Mucosa of rectum (tissue), 2 donors: ENCODE results near the gene ERGIC2.
A peak's percentile ranks its signal among the peaks of the same experiment; 100 is the strongest.

Experiments
- H3K27ac ChIP-seq, 2 donors: one replicate each; pipeline ENCODE4 v1.7.0; 2013; ENCODE audit warnings: inconsistent platforms in 2 of 2, low read depth in 2 of 2, low read length in 2 of 2
- H3K27me3 ChIP-seq, 2 donors: one replicate each; pipeline ENCODE4 v1.7.0; 2013; ENCODE audit warnings: low read length in 2 of 2; ENCODE audit not compliant: control insufficient read depth in 2 of 2, insufficient read depth in 2 of 2
- H3K36me3 ChIP-seq, 2 donors: one replicate each; pipeline ENCODE4 v1.7.0; 2013; ENCODE audit warnings: low read length in 2 of 2; ENCODE audit not compliant: control insufficient read depth in 2 of 2, insufficient read depth in 2 of 2
- H3K4me1 ChIP-seq, 2 donors: one replicate each; pipeline ENCODE4 v1.7.0; 2013; ENCODE audit warnings: low read length in 2 of 2, mild to moderate bottlenecking in 1 of 2; ENCODE audit not compliant: control insufficient read depth in 2 of 2, insufficient read depth in 2 of 2
- H3K4me3 ChIP-seq, 2 donors: one replicate each; pipeline ENCODE4 v1.7.0; 2013; ENCODE audit warnings: low read length in 2 of 2
- H3K9ac ChIP-seq, 2 donors: one replicate each; pipeline ENCODE4 v1.7.0; 2013; ENCODE audit warnings: low read length in 2 of 2, low read depth in 1 of 2, mild to moderate bottlenecking in 1 of 2
- H3K9me3 ChIP-seq, 2 donors: one replicate each; pipeline ENCODE4 v1.7.0; 2013; ENCODE audit warnings: low read length in 2 of 2; ENCODE audit not compliant: control insufficient read depth in 2 of 2
- donor health status: healthy.
- donor health status: Normal muscosa, but diverticular disease.

Gene ERGIC2

GRCh38 chr12:29380536-29381523 is at the start of gene ERGIC2:
Gene ERGIC2 (minus strand): TSS chr12:29381172. CDS start chr12:29371633, 9,539 bp downstream.
- H3K27ac ChIP-seq = peak within 1 kb of the TSS; percentile 91 to 93
- H3K4me1 ChIP-seq = peaks cover 10% of the 10 kb centered on the region in 2 donors
- peaks cover 3 to 4% of the 10 kb centered on the region in 2 donors for H3K36me3 ChIP-seq
- H3K27me3 ChIP-seq = no peaks in the 10 kb centered on the region
- H3K9me3 ChIP-seq = no peaks in the 10 kb centered on the region
- peak within 1 kb of the TSS; percentile 96 to 100 for H3K9ac ChIP-seq
- H3K4me3 ChIP-seq = peak within 1 kb of the TSS; percentile 87 to 100

DNA sequence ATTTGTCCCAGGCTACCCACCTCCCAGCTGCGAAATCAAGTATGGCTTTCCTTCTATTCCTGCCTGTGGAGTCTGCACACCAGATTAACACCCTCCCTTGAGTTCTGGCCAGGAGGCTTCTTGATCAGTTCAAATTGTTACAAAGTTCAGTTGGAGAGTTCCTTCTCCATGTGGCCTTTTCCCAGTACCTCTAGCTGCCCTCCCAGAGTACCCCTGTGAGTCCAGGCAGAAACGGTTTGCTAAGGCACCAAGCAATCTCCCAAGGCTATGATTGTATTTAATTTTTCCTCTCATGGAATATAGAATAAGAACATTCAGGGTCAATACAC is 49.7 kb upstream of the ERGIC2 start:
- no peaks in the 10 kb centered on the region for H3K36me3 ChIP-seq
- H3K9me3 ChIP-seq = no peaks in the 10 kb centered on the region
- H3K27ac ChIP-seq = no peak overlapping the region
- H3K4me3 ChIP-seq = no peak overlapping the region
- no peaks in the 10 kb centered on the region for H3K27me3 ChIP-seq
- no peaks in the 10 kb centered on the region for H3K4me1 ChIP-seq
- no peak overlapping the region for H3K9ac ChIP-seq

DNA sequence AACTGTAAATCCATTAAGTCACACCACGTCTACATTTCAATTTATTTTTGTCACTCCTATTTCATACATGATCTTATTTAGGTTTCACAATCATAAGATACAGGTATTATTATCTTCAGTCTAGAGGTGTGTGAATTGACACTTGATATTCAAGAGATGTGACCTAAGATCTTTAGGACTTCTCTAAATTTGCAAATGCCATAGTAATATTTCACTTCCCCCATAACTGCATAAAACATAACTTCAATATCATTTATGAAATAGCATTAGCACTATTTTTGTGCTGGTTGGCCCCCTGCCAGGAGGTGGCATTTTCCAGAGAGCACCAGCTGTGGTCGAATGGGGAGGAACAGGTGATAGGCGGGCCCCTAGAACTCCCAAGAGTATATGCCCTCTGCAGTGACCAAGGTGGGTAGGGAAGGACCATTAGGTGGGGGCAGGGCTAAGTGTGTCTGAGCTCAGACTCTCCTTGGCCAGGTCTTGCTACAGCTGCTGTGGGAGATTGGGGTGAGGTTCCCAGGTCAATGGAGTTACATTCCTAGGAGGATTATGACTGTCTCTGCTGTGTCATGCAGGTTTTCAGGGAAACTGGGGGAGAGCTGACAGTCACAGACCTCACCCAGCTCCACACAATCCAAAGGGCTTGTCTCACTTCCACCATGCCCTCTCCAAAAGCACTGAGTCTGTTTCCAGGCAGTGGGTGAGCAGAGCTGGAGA is 49.2 kb upstream of the ERGIC2 start:
- Histone ChIP-seq H3K27ac (no peak overlapping the region), H3K4me1 (no peaks in the 10 kb centered on the region), H3K9me3 (no peaks in the 10 kb centered on the region), H3K4me3 (no peak overlapping the region), H3K27me3 (no peaks in the 10 kb centered on the region), H3K36me3 (no peaks in the 10 kb centered on the region), H3K9ac (no peak overlapping the region)

GRCh38 chr12:29428633-29429032 is 47.7 kb upstream of the ERGIC2 start:
- Histone ChIP-seq H3K9ac (no peak overlapping the region), H3K27ac (no peak overlapping the region), H3K27me3 (no peaks in the 10 kb centered on the region)

DNA sequence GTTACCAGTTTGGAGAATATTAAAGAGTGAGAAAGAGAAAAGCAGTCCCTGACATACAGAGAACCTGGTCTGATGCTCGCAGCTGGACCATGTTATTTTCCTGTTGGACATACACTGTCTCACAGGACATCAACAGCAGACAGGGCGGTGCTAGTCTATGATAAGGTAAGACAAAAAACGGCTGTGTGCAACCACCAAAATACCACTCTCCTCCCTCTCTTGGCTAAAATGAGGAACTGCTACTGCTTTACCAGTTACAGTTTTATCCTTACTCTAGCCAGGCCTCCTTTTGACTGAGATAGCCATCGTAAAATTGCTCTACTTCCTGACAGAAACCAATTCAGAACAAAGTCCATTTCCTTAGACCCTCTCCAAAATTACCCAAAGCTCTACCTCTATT is 47.0 kb upstream of the ERGIC2 start:
- no peaks in the 10 kb centered on the region for H3K27me3 ChIP-seq
- H3K9me3 ChIP-seq = no peaks in the 10 kb centered on the region
- no peak overlapping the region for H3K27ac ChIP-seq
- no peak overlapping the region for H3K4me3 ChIP-seq
- H3K4me1 ChIP-seq = no peaks in the 10 kb centered on the region
- H3K9ac ChIP-seq = no peak overlapping the region
- H3K36me3 ChIP-seq = no peaks in the 10 kb centered on the region

More at GRCh38 chr12:29428633-29429032, 47.7 kb upstream of the ERGIC2 start:
- H3K9me3 ChIP-seq = no peaks in the 10 kb centered on the region
- H3K36me3 ChIP-seq = no peaks in the 10 kb centered on the region
- no peak overlapping the region for H3K4me3 ChIP-seq
- H3K4me1 ChIP-seq = no peaks in the 10 kb centered on the region

GRCh38 chr12:29426498-29426897 is 45.5 kb upstream of the ERGIC2 start:
- Histone ChIP-seq H3K4me3 (no peak overlapping the region), H3K9ac (no peak overlapping the region), H3K4me1 (no peaks in the 10 kb centered on the region), H3K27ac (no peak overlapping the region), H3K36me3 (no peaks in the 10 kb centered on the region), H3K27me3 (no peaks in the 10 kb centered on the region), H3K9me3 (no peaks in the 10 kb centered on the region)

DNA sequence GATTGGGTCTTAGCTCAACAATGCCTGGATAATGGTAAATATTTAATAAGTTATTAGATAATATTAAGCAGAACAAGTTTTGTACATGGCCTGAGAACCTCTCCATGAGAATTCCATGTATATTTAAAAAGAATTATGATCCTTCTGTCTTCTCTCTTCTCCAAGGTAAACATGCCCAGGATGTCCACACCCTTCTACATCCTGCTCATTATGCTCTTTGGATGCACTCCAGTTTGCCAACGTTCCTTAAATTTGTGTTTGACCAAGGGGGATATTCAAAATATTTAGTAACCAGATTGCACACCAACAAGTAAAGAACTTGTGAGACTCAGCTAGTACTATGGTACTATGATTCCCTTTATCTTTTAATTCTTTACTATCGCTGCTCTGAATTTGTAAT is 44.8 kb upstream of the ERGIC2 start:
- Histone ChIP-seq H3K4me3 (no peak overlapping the region), H3K9ac (no peak overlapping the region), H3K27ac (no peak overlapping the region), H3K27me3 (no peaks in the 10 kb centered on the region), H3K4me1 (no peaks in the 10 kb centered on the region), H3K36me3 (no peaks in the 10 kb centered on the region), H3K9me3 (no peaks in the 10 kb centered on the region)

DNA sequence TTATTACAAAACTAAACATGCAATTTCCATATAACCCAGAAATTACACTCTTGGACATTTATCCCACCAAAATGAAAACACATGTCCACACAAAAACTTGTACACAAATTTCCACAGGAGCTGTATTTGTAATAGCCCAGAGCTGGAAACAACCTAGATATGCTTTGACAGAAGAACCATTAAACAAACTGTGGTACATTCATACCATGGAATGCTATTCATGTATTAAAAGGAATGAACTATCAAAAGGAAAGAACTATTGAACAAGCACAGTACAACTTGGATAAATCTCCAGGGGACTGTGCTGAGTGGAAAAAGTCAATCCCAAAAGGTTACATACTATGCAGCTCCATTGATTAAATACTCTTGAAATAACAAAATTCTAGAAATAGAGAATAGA is 35.8 kb upstream of the ERGIC2 start:
- H3K9ac ChIP-seq = no peak overlapping the region
- H3K9me3 ChIP-seq = no peaks in the 10 kb centered on the region
- H3K27me3 ChIP-seq = no peaks in the 10 kb centered on the region
- no peaks in the 10 kb centered on the region for H3K4me1 ChIP-seq
- no peak overlapping the region for H3K27ac ChIP-seq
- H3K4me3 ChIP-seq = no peak overlapping the region
- no peaks in the 10 kb centered on the region for H3K36me3 ChIP-seq

DNA sequence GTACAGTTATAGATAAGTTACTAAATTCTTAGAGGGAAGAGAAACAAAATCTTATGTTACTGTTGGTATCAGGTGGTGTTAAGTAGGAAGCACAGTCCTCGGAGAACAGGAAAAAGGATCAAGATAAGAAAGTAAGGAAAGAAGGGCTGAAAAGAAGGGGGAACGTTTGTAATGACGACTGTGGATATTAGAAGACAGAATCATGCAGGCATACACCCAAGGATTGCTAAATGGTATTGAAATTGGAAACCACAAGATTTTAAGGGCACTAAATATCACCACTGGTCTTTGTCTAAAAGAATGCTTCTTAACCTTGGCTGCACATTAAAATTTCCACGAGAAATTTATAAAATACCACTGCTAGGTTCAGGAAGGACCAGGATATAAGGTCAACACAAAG is 34.1 kb upstream of the ERGIC2 start:
- Histone ChIP-seq H3K27ac (no peak overlapping the region), H3K4me1 (no peaks in the 10 kb centered on the region), H3K9me3 (no peaks in the 10 kb centered on the region), H3K36me3 (no peaks in the 10 kb centered on the region), H3K9ac (no peak overlapping the region), H3K4me3 (no peak overlapping the region), H3K27me3 (no peaks in the 10 kb centered on the region)

GRCh38 chr12:29414368-29414767 is 33.4 kb upstream of the ERGIC2 start:
- no peak overlapping the region for H3K4me3 ChIP-seq

More at GRCh38 chr12:29414368-29414767, 33.4 kb upstream of the ERGIC2 start:
- H3K36me3 ChIP-seq = no peaks in the 10 kb centered on the region
- H3K27me3 ChIP-seq = no peaks in the 10 kb centered on the region
- H3K27ac ChIP-seq = no peak overlapping the region
- H3K4me1 ChIP-seq = no peaks in the 10 kb centered on the region
- no peaks in the 10 kb centered on the region for H3K9me3 ChIP-seq
- no peak overlapping the region for H3K9ac ChIP-seq
